GM23338 (cell line): ENCODE measurements around the gene ANKRD11.

Experiments used
- CTCF ChIP-seq, 2 experiments: fragments of 200-600 bp in 1 of 2; sonication (generic) in 1 of 2; conservative IDR thresholded peaks; 2 replicates each; pipeline versions ENCODE4 v1.5.1 to v1.6.1; 2016 to 2017; ENCODE audit warnings: antibody characterized with exemption in 2 of 2, low read depth in 2 of 2, mild to moderate bottlenecking in 2 of 2, moderate library complexity in 1 of 2
- ETS1 ChIP-seq: IDR thresholded peaks from 2 replicates; pipeline ENCODE4 v1.6.1; 2016; ENCODE audit warnings: antibody characterized with exemption
- EZH2 ChIP-seq: fragments of 200-600 bp; sonication (generic); IDR thresholded peaks from one replicate; pipeline ENCODE4 v1.8.0; 2017; ENCODE audit warnings: antibody characterized with exemption, mild to moderate bottlenecking, low read depth; ENCODE audit not compliant: unreplicated experiment
- EZH2phosphoT487 ChIP-seq: fragments of 200-600 bp; sonication (generic); IDR thresholded peaks from one replicate; pipeline ENCODE4 v1.8.1; 2018; ENCODE audit warnings: antibody characterized with exemption; ENCODE audit not compliant: unreplicated experiment
- JUNB ChIP-seq: IDR thresholded peaks from one replicate; pipeline ENCODE4 v1.6.1; 2016; ENCODE audit warnings: antibody characterized with exemption; ENCODE audit not compliant: unreplicated experiment
- POLR2AphosphoS5 ChIP-seq: IDR thresholded peaks from 2 replicates; pipeline ENCODE4 v1.6.1; 2016; ENCODE audit warnings: antibody characterized with exemption, low read depth
- ZNF114 ChIP-seq: fragments of 250-450 bp; sonication (Bioruptor Pico); IDR thresholded peaks from 2 replicates; pipeline ENCODE4 v1.5.0; 2020; ENCODE audit warnings: mild to moderate bottlenecking, moderate library complexity
- ZNF331 ChIP-seq: fragments of 250-450 bp; sonication (Bioruptor Pico); IDR thresholded peaks from 2 replicates; pipeline ENCODE4 v1.5.0; 2020; ENCODE audit warnings: low read depth, mild to moderate bottlenecking, moderate library complexity

GRCh38 chr16:89324056-89325010 lies 166.0 kb downstream of the ANKRD11 start:
- no peak for TF ChIP-seq CTCF (conservative IDR thresholded peaks at IDR 0.05; ENCODE audit: low read depth in 2 of 2)
- TF ChIP-seq ZNF114 = no peak
- TF ChIP-seq JUNB = no peak
- TF ChIP-seq EZH2 = no peak
- no peak for TF ChIP-seq EZH2phosphoT487
- TF ChIP-seq POLR2AphosphoS5 = no peak
- no peak for TF ChIP-seq ZNF331 (CRISPR knock-in tag)
- TF ChIP-seq ETS1 = no peak
